Thyroid gland (tissue), 4 donors: Measurements from ENCODE around the gene SCN3A.

ENCODE experiments used
- POLR2A ChIP-seq, 2 donors: fragments of 450-650 bp; IDR thresholded peaks; one replicate each; pipeline ENCODE4 v1.6.1; 2017; ENCODE audit warnings: antibody characterized with exemption in 2 of 2, mild to moderate bottlenecking in 2 of 2, moderate library complexity in 1 of 2
- TF ChIP-seq, protein P1 (sequence below), 6 experiments: fragments of 200-600 bp in 3 of 6; fragments of 450-650 bp in 3 of 6; sonication (generic) in 3 of 6; IDR thresholded peaks; one replicate each; pipeline ENCODE4 v1.5.1; 2016 to 2019; ENCODE audit warnings: antibody characterized with exemption in 6 of 6, mild to moderate bottlenecking in 2 of 6, inconsistent platforms in 1 of 6, moderate library complexity in 1 of 6

DNA sequence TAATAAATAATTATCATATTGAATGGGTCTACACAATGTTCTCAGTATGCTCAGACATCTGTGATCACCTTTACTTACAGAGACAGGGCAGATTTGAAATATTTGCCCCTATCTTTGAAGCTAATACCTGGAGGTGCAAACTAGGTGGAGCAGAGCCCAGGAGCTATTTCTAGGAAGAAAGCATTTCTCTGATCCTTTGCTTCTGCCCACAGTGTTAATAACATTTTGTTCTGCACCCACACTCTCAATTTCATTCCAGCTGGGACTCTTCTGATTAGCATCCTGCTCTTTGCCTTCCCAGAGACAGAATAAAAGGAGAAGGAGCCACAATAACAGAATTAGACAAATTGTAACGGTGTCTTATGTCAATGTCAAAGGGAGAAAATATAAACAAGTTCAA is 23.7 kb upstream of the SCN3A start:
- TF ChIP-seq, protein P1, sequence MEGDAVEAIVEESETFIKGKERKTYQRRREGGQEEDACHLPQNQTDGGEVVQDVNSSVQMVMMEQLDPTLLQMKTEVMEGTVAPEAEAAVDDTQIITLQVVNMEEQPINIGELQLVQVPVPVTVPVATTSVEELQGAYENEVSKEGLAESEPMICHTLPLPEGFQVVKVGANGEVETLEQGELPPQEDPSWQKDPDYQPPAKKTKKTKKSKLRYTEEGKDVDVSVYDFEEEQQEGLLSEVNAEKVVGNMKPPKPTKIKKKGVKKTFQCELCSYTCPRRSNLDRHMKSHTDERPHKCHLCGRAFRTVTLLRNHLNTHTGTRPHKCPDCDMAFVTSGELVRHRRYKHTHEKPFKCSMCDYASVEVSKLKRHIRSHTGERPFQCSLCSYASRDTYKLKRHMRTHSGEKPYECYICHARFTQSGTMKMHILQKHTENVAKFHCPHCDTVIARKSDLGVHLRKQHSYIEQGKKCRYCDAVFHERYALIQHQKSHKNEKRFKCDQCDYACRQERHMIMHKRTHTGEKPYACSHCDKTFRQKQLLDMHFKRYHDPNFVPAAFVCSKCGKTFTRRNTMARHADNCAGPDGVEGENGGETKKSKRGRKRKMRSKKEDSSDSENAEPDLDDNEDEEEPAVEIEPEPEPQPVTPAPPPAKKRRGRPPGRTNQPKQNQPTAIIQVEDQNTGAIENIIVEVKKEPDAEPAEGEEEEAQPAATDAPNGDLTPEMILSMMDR (IDR thresholded peaks at IDR 0.05): no peak
- TF ChIP-seq POLR2A (IDR thresholded peaks at IDR 0.05): no peak
